GM13977 (cell line): Measurements from ENCODE around the gene LRRC30.

ENCODE experiments used
- DNase-seq: peaks from one replicate; pipeline ENCODE4 v3.0.0; 2012; ENCODE audit warnings: low spot score
- CTCF ChIP-seq: IDR thresholded peaks from 2 replicates; pipeline ENCODE4 v1.5.1; 2012; ENCODE audit warnings: mild to moderate bottlenecking, control low read depth; ENCODE audit not compliant: insufficient read depth; ENCODE audit errors: extremely low read depth, missing control alignments
- in situ Hi-C: fragments of 300-500 bp; cut with MboI; formaldehyde crosslinking; loops from one replicate; pipeline ENCODE4 v1.12.0; 2022; ENCODE audit warnings: low sequenced_read_pairs, low pct_unique_long_range_greater_than_20kb, mixed read lengths, inconsistent platforms; ENCODE audit not compliant: unreplicated experiment

LRRC30 gene

GRCh38 chr18:7230626-7231349, at the start of gene LRRC30:
TSS of gene LRRC30 (plus strand) at chr18:7231089. CDS start at chr18:7231139, 50 bp downstream.
- in situ Hi-C loops: no loop called here
- no peak for TF ChIP-seq CTCF
- no peak for DNase-seq

GRCh38 chr18:7185701-7186100, 45.2 kb upstream of the LRRC30 start:
- DNase-seq: no peak
- in situ Hi-C loops: no loop called here
- no peak for TF ChIP-seq CTCF

DNA sequence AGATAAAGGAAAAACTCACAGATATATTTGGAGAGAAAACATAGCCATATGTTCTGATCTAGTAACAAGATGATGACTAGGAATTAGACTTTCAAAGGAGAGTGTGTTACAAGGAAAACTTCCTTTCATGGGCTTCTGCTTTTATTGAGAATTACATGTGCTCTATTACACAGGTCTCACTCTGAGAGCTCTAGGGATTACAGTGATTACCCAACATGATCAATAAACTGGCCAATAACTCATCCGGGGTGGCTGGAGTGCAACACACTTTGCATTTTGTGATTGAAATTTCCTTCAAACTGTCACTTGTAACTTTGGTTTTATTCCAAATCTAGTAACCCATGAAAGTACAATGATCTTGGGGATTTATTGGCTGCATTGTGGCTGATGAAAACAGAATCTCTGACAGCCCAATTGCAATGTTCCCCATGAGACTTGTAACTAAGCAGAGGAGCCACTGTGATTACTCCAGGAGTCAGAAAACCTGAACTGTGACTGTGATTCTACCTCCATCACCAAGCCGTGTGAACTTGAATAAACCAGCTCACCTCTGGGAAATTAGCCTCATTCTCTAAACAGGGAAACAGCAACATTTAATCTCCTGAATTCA, 40.2 kb upstream of the LRRC30 start:
- no peak for TF ChIP-seq CTCF
- no peak for DNase-seq
- in situ Hi-C loops: no loop called here

DNA sequence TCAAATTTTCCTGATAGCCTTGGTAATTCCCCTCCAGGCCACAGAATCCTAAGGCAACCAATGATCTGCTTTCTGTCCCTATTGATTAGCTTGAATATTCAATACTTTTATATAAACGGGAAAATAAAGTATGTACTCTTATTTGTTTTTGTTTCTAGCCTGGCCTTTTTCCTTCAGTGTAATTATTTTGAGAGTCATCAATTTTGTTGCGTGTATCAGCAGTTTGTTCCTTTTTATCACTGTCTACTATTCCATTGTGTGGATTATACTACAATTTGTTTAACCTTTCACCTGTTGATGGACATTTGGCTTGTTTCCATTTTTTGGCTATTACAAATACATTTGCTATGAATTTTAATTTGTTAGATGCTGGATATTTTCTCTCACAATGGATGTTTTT, 39.2 kb upstream of the LRRC30 start:
- no peak for DNase-seq
- in situ Hi-C loops: no loop called here
- TF ChIP-seq CTCF: no peak

GRCh38 chr18:7195266-7195665, 35.6 kb upstream of the LRRC30 start:
- DNase-seq: no peak
- no peak for TF ChIP-seq CTCF
- in situ Hi-C loops: no loop called here

DNA sequence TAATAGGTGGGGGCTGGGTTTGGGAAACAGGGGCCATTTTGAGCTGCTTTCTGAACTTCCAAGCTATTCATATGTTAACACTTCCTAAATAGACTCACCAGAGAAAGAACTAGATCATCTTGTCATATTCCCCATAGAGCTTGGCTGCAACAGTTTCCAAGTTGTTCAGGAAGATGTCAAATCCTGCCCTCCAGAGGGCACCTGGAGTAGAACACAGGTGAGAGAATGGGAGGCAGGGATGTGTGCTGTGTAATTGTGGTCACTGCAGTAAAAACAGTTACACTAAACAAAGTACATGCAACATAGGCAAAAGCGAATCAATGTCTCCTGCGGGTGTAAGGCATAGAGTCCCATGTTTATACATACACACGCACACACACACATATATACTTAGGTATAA, 34.5 kb upstream of the LRRC30 start:
- in situ Hi-C loops: no loop called here
- no peak for DNase-seq
- TF ChIP-seq CTCF: no peak
